ENCODE measurements around the gene TRMO.
"Not testable (repeated sequence)": the region's sequence is repeated elsewhere in the genome, so short reads cannot be mapped to it uniquely, and the experiment has no call there.

- TF ChIP-seq ZKSCAN3 (CRISPR knock-in tag; IDR thresholded peaks at IDR 0.05); KAT2B (IDR thresholded peaks at IDR 0.05; ENCODE audit: low read depth, low read length); CEBPB (tag; IDR thresholded peaks at IDR 0.05); HNRNPH1 (optimal IDR thresholded peaks at IDR 0.05; ENCODE audit: low read depth, low read length); MXD1 (CRISPR knock-in tag; IDR thresholded peaks at IDR 0.05; ENCODE audit: borderline replicate concordance, poor library complexity, severe bottlenecking); MTA3 (IDR thresholded peaks at IDR 0.05; ENCODE audit: borderline replicate concordance); POLR2A (conservative IDR thresholded peaks at IDR 0.05); ATF3 (CRISPR knock-in tag; conservative IDR thresholded peaks at IDR 0.05); CBX5 (IDR thresholded peaks at IDR 0.05; ENCODE audit: borderline replicate concordance, low read depth); RCOR1 (IDR thresholded peaks at IDR 0.05; ENCODE audit: borderline replicate concordance in 1 of 2, low read depth in 2 of 2, low read length in 2 of 2); MBD1 (CRISPR knock-in tag; IDR thresholded peaks at IDR 0.05): not testable (repeated sequence)
- TF ChIP-seq, protein P1, sequence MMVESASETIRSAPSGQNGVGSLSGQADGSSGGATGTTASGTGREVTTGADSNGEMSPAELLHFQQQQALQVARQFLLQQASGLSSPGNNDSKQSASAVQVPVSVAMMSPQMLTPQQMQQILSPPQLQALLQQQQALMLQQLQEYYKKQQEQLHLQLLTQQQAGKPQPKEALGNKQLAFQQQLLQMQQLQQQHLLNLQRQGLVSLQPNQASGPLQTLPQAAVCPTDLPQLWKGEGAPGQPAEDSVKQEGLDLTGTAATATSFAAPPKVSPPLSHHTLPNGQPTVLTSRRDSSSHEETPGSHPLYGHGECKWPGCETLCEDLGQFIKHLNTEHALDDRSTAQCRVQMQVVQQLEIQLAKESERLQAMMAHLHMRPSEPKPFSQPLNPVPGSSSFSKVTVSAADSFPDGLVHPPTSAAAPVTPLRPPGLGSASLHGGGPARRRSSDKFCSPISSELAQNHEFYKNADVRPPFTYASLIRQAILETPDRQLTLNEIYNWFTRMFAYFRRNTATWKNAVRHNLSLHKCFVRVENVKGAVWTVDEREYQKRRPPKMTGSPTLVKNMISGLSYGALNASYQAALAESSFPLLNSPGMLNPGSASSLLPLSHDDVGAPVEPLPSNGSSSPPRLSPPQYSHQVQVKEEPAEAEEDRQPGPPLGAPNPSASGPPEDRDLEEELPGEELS (CRISPR knock-in tag; IDR thresholded peaks at IDR 0.05; ENCODE audit: borderline replicate concordance) = not testable (repeated sequence)
- TF ChIP-seq, protein P2, sequence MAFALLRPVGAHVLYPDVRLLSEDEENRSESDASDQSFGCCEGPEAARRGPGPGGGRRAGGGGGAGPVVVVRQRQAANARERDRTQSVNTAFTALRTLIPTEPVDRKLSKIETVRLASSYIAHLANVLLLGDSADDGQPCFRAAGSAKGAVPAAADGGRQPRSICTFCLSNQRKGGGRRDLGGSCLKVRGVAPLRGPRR (CRISPR knock-in tag; IDR thresholded peaks at IDR 0.05) = not testable (repeated sequence)
- TF ChIP-seq ATF3 (IDR thresholded peaks at IDR 0.05) = peak; percentile 84
These were observed 24.8 kb upstream of the TRMO start for GRCh38 chr9:97947094-97947493.
